HL-60 (cell line): ENCODE measurements around the gene PDGFD.

Source experiments
- DNase-seq, 2 experiments: peaks; one replicate each; pipeline ENCODE4 v3.0.0-alpha.2; 2010 to 2020; ENCODE audit warnings: low read depth in 1 of 2, low spot score in 1 of 2
- H3K27ac ChIP-seq: fragments of 250-450 bp; sonication (Bioruptor Pico); replicated peaks from 2 replicates; pipeline ENCODE4 v1.5.1; 2020; ENCODE audit warnings: mild to moderate bottlenecking, moderate library complexity
- H3K27me3 ChIP-seq: fragments of 250-450 bp; sonication (Bioruptor Pico); 2 replicates; pipeline ENCODE4 v1.5.1; 2021; ENCODE audit warnings: mild to moderate bottlenecking, moderate library complexity; ENCODE audit not compliant: insufficient read depth, poor library complexity, severe bottlenecking
- H3K4me3 ChIP-seq: replicated peaks from 2 replicates; pipeline ENCODE4 v1.5.1; 2011; ENCODE audit warnings: mild to moderate bottlenecking, control low read depth, low read length; ENCODE audit not compliant: insufficient read depth
- CTCF ChIP-seq: IDR thresholded peaks from one replicate; pipeline ENCODE4 v1.5.1; 2011; ENCODE audit warnings: low read length, control low read depth, inconsistent platforms; ENCODE audit not compliant: insufficient read depth
- GABPA ChIP-seq: IDR thresholded peaks from 2 replicates; pipeline ENCODE4 v1.6.1; 2012; ENCODE audit warnings: low read depth
- POLR2AphosphoS5 ChIP-seq: IDR thresholded peaks from 2 replicates; pipeline ENCODE4 v1.6.1; 2012; ENCODE audit warnings: low read depth
- REST ChIP-seq: IDR thresholded peaks from 2 replicates; pipeline ENCODE4 v1.6.1; 2012; ENCODE audit warnings: low read depth; ENCODE audit not compliant: insufficient replicate concordance
- SPI1 ChIP-seq: IDR thresholded peaks from 2 replicates; pipeline ENCODE4 v1.6.1; 2012; ENCODE audit warnings: low read depth, mild to moderate bottlenecking, borderline replicate concordance

PDGFD gene

GRCh38 chr11:103958475-103959215, 205.3 kb downstream of the PDGFD start:
- DNase-seq, result no peak
- TF ChIP-seq GABPA (no peak), POLR2AphosphoS5 (no peak), CTCF (no peak), REST (no peak), SPI1 (no peak)
- no peak overlapping the region for H3K27ac ChIP-seq
- H3K4me3 ChIP-seq, result no peak overlapping the region
- H3K27me3 ChIP-seq, result no peaks in the 10 kb centered on the region

- no peaks in the 10 kb centered on the region for H3K27me3 ChIP-seq
- TF ChIP-seq REST, result no peak
- H3K4me3 ChIP-seq, result no peak overlapping the region
- H3K27ac ChIP-seq, result no peak overlapping the region
- DNase-seq, result no peak
These were observed 210.0 kb downstream of the PDGFD start for GRCh38 chr11:103953797-103954486.

GRCh38 chr11:103949781-103950180, 214.2 kb downstream of the PDGFD start:
- no peak overlapping the region for H3K27ac ChIP-seq
- no peak overlapping the region for H3K4me3 ChIP-seq
- no peaks in the 10 kb centered on the region for H3K27me3 ChIP-seq
- DNase-seq, result no peak
- TF ChIP-seq GABPA (no peak), POLR2AphosphoS5 (no peak), CTCF (no peak), REST (no peak), SPI1 (no peak)
